SU-DHL-6 (cell line): ENCODE data around the gene ZNF516.

Experiments
- H2AFZ ChIP-seq: fragments of 200-600 bp; sonication (generic); 2 replicates; pipeline ENCODE4 v1.6.1; 2014; ENCODE audit warnings: low read depth, mild to moderate bottlenecking, moderate library complexity, mixed read lengths, antibody characterized with exemption, low read length; ENCODE audit not compliant: severe bottlenecking
- H3F3A ChIP-seq: fragments of 200-600 bp; shearing (Covaris generic); 2 replicates; pipeline ENCODE4 v1.6.0; 2016; ENCODE audit warnings: antibody characterized with exemption, mild to moderate bottlenecking; ENCODE audit not compliant: insufficient read depth
- H3K27ac ChIP-seq: fragments of 200-600 bp; sonication (generic); 2 replicates; pipeline ENCODE4 v1.5.1; 2016; ENCODE audit warnings: low read depth, mild to moderate bottlenecking, low read length, moderate library complexity, mixed read lengths
- H3K27me3 ChIP-seq: fragments of 200-600 bp; sonication (generic), shearing (Covaris generic); 2 replicates; pipeline ENCODE4 v1.6.0; 2014; ENCODE audit warnings: mild to moderate bottlenecking, low read length
- H3K36me3 ChIP-seq: fragments of 200-600 bp; sonication (generic); 2 replicates; pipeline ENCODE4 v1.6.1; 2014; ENCODE audit warnings: mild to moderate bottlenecking, low read length, mixed read lengths
- H3K4me2 ChIP-seq: fragments of 300-600, 200-600 bp; shearing (Covaris generic), sonication (generic); 2 replicates; pipeline ENCODE4 v1.6.0; 2014; ENCODE audit warnings: low read length, low read depth, mild to moderate bottlenecking; ENCODE audit not compliant: poor library complexity, severe bottlenecking
- H3K4me3 ChIP-seq: fragments of 200-600 bp; sonication (generic); 2 replicates; pipeline ENCODE4 v1.5.1; 2014; ENCODE audit warnings: antibody characterized with exemption, low read length, mild to moderate bottlenecking, mixed read lengths; ENCODE audit not compliant: insufficient read depth, poor library complexity, severe bottlenecking
- H3K79me2 ChIP-seq: fragments of 200-600 bp; sonication (generic); 2 replicates; pipeline ENCODE4 v1.6.1; 2014; ENCODE audit warnings: mild to moderate bottlenecking, low read length, moderate library complexity; ENCODE audit not compliant: insufficient read depth
- H3K9ac ChIP-seq: fragments of 200-600 bp; sonication (generic); 2 replicates; pipeline ENCODE4 v1.7.0; 2014; ENCODE audit warnings: mild to moderate bottlenecking, low read length
- H3K9me2 ChIP-seq: fragments of 200-600 bp; sonication (generic); replicated peaks from 2 replicates; pipeline ENCODE4 v1.6.1; 2014; ENCODE audit warnings: low read length; ENCODE audit not compliant: insufficient read depth
- H3K9me3 ChIP-seq: fragments of 200-600 bp; sonication (generic); 2 replicates; pipeline ENCODE4 v1.6.1; 2014; ENCODE audit warnings: low read length, mixed read lengths; ENCODE audit not compliant: insufficient read depth
- H4K20me1 ChIP-seq: fragments of 200-600 bp; sonication (generic); 2 replicates; pipeline ENCODE4 v1.6.1; 2014; ENCODE audit warnings: low read depth, mild to moderate bottlenecking, antibody characterized with exemption, low read length, moderate library complexity, mixed read lengths
- CTCF ChIP-seq: fragments of 200-600 bp; sonication (generic); IDR thresholded peaks from one replicate; pipeline ENCODE4 v1.5.1; 2017; ENCODE audit warnings: antibody characterized with exemption, mild to moderate bottlenecking, low read length, moderate library complexity; ENCODE audit not compliant: insufficient read depth, poor library complexity, severe bottlenecking
- EZH2phosphoT487 ChIP-seq: fragments of 200-600 bp; sonication (generic), shearing (Covaris generic); conservative IDR thresholded peaks from 2 replicates; pipeline ENCODE4 v1.6.1; 2018; ENCODE audit warnings: mild to moderate bottlenecking, antibody characterized with exemption, low read length, moderate library complexity, mixed read lengths

The ZNF516 gene

GRCh38 chr18:76357585-76358260 lies 137.3 kb downstream of the ZNF516 start:
- H3K4me2 ChIP-seq: no peak overlapping the region
- H3K9ac ChIP-seq: no peak overlapping the region
- no peaks in the 10 kb centered on the region for H3K36me3 ChIP-seq
- H3F3A ChIP-seq: no peaks in the 10 kb centered on the region
- H3K27ac ChIP-seq: no peak overlapping the region
- H3K9me2 ChIP-seq: no peaks in the 10 kb centered on the region
- no peak overlapping the region for H2AFZ ChIP-seq
- H3K9me3 ChIP-seq: no peaks in the 10 kb centered on the region
- no peaks in the 10 kb centered on the region for H3K27me3 ChIP-seq
- no peak overlapping the region for H3K4me3 ChIP-seq
- H4K20me1 ChIP-seq: no peaks in the 10 kb centered on the region
- no peaks in the 10 kb centered on the region for H3K79me2 ChIP-seq
- TF ChIP-seq CTCF: no peak
- TF ChIP-seq EZH2phosphoT487: no peak

GRCh38 chr18:76357174-76357573 lies 137.9 kb downstream of the ZNF516 start:
- TF ChIP-seq EZH2phosphoT487 (no peak), CTCF (no peak)
- Histone ChIP-seq H3K79me2 (no peaks in the 10 kb centered on the region), H3K9me3 (no peaks in the 10 kb centered on the region), H4K20me1 (no peaks in the 10 kb centered on the region), H3K4me2 (no peak overlapping the region), H2AFZ (no peak overlapping the region), H3K4me3 (no peak overlapping the region), H3K9ac (no peak overlapping the region), H3F3A (no peaks in the 10 kb centered on the region), H3K27ac (no peak overlapping the region), H3K27me3 (no peaks in the 10 kb centered on the region), H3K9me2 (no peaks in the 10 kb centered on the region), H3K36me3 (no peaks in the 10 kb centered on the region)

GRCh38 chr18:76356666-76357065 lies 138.4 kb downstream of the ZNF516 start:
- Histone ChIP-seq H3K36me3 (no peaks in the 10 kb centered on the region), H3K27ac (no peak overlapping the region), H3K4me3 (no peak overlapping the region), H3F3A (no peaks in the 10 kb centered on the region), H3K79me2 (no peaks in the 10 kb centered on the region), H3K27me3 (no peaks in the 10 kb centered on the region), H3K9me2 (no peaks in the 10 kb centered on the region), H3K4me2 (no peak overlapping the region), H4K20me1 (no peaks in the 10 kb centered on the region), H3K9ac (no peak overlapping the region), H3K9me3 (no peaks in the 10 kb centered on the region), H2AFZ (no peak overlapping the region)
- TF ChIP-seq CTCF (no peak), EZH2phosphoT487 (no peak)
